ENCODE data around the gene TMEM43.
"Not testable (repeated sequence)": the region's sequence is repeated elsewhere in the genome, so short reads cannot be mapped to it uniquely, and the experiment has no call there.

TMEM43 gene

GRCh38 chr3:14124615-14125192 is at the start of gene TMEM43, which contains the start of gene CHCHD4:
Gene TMEM43 (plus strand): TSS chr3:14125052. CDS start chr3:14125194, 142 bp downstream.
Gene CHCHD4 (minus strand): TSS chr3:14124870. CDS start chr3:14124676, 194 bp downstream.
- in situ Hi-C loops (cut with MboI; ENCODE audit: low sequenced_read_pairs) = no loop called here

GRCh38 chr3:14075233-14075632 is 49.6 kb upstream of the TMEM43 start:
- in situ Hi-C loops (cut with MboI; ENCODE audit: low sequenced_read_pairs) = not testable (repeated sequence)

- in situ Hi-C loops (cut with MboI; ENCODE audit: low sequenced_read_pairs) = no loop called here
Observed at GRCh38 chr3:14077310-14077709, 47.5 kb upstream of the TMEM43 start.

- in situ Hi-C loops (cut with MboI; ENCODE audit: low sequenced_read_pairs) = no loop called here
Observed at GRCh38 chr3:14082108-14082657, 42.7 kb upstream of the TMEM43 start.

GRCh38 chr3:14087461-14087860 is 37.4 kb upstream of the TMEM43 start:
- in situ Hi-C loops (cut with MboI; ENCODE audit: low sequenced_read_pairs) = not testable (repeated sequence)

GRCh38 chr3:14091959-14092358 is 32.9 kb upstream of the TMEM43 start:
- in situ Hi-C loops (cut with MboI; ENCODE audit: low sequenced_read_pairs) = not testable (repeated sequence)

- in situ Hi-C loops (cut with MboI; ENCODE audit: low sequenced_read_pairs) = no loop called here
Observed at GRCh38 chr3:14092464-14092863, 32.4 kb upstream of the TMEM43 start.

GRCh38 chr3:14093831-14094230 is 31.0 kb upstream of the TMEM43 start:
- in situ Hi-C loops (cut with MboI; ENCODE audit: low sequenced_read_pairs) = no loop called here

GRCh38 chr3:14096742-14097141 is 28.1 kb upstream of the TMEM43 start:
- in situ Hi-C loops (cut with MboI; ENCODE audit: low sequenced_read_pairs) = no loop called here

- in situ Hi-C loops (cut with MboI; ENCODE audit: low sequenced_read_pairs) = no loop called here
Observed at GRCh38 chr3:14097616-14098391, 27.0 kb upstream of the TMEM43 start.

GRCh38 chr3:14109821-14110220 is 15.0 kb upstream of the TMEM43 start:
- in situ Hi-C loops (cut with MboI; ENCODE audit: low sequenced_read_pairs) = not testable (repeated sequence)

- in situ Hi-C loops (cut with MboI; ENCODE audit: low sequenced_read_pairs) = no loop called here
Observed at GRCh38 chr3:14110699-14111098, 14.2 kb upstream of the TMEM43 start.

- in situ Hi-C loops (cut with MboI; ENCODE audit: low sequenced_read_pairs) = no loop called here
Observed at GRCh38 chr3:14113965-14114635, 10.8 kb upstream of the TMEM43 start.

- in situ Hi-C loops (cut with MboI; ENCODE audit: low sequenced_read_pairs) = no loop called here
Observed at GRCh38 chr3:14117468-14118399, 7.1 kb upstream of the TMEM43 start.

- in situ Hi-C loops (cut with MboI; ENCODE audit: low sequenced_read_pairs) = no loop called here
Observed at GRCh38 chr3:14118400-14119381, 6.2 kb upstream of the TMEM43 start.

GRCh38 chr3:14119651-14120050 is 5.2 kb upstream of the TMEM43 start:
- in situ Hi-C loops (cut with MboI; ENCODE audit: low sequenced_read_pairs) = no loop called here

GRCh38 chr3:14120111-14120920 is 4.5 kb upstream of the TMEM43 start:
- in situ Hi-C loops (cut with MboI; ENCODE audit: low sequenced_read_pairs) = no loop called here

GRCh38 chr3:14120921-14121448 is 3.9 kb upstream of the TMEM43 start:
- in situ Hi-C loops (cut with MboI; ENCODE audit: low sequenced_read_pairs) = not testable (repeated sequence)
